ENCODE results near the gene TUBGCP4.

DNA sequence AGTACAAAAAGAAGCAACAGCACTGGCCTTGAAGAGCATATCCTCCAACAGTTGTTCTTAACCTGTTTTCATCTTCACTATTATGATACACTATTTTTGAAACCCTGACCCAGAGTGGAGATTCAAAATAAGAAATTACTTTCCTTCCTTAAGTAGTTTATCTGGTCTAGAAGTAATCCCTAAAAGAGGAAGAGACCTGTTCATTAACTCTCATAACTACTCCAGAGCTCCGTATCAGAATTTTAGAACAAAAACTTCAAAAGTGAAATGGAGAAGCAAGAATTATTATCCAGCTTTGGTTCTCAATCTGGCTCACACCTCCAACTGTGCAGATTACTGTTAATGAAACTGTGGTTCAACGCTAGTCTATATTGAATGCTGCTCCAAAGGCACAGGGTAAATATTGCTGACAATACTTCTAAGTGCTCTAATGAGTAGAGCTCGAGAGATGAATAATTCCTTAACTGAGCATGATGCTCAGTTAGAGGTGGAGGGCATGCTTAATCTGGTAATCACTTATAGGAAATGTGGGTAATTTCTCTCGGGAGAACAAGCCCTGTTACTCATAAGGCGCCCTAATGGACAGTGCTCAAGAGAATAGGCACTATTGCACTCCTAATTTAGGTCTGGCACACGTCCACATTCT lies 45.7 kb upstream of the TUBGCP4 start:
- TF ChIP-seq, protein P1, sequence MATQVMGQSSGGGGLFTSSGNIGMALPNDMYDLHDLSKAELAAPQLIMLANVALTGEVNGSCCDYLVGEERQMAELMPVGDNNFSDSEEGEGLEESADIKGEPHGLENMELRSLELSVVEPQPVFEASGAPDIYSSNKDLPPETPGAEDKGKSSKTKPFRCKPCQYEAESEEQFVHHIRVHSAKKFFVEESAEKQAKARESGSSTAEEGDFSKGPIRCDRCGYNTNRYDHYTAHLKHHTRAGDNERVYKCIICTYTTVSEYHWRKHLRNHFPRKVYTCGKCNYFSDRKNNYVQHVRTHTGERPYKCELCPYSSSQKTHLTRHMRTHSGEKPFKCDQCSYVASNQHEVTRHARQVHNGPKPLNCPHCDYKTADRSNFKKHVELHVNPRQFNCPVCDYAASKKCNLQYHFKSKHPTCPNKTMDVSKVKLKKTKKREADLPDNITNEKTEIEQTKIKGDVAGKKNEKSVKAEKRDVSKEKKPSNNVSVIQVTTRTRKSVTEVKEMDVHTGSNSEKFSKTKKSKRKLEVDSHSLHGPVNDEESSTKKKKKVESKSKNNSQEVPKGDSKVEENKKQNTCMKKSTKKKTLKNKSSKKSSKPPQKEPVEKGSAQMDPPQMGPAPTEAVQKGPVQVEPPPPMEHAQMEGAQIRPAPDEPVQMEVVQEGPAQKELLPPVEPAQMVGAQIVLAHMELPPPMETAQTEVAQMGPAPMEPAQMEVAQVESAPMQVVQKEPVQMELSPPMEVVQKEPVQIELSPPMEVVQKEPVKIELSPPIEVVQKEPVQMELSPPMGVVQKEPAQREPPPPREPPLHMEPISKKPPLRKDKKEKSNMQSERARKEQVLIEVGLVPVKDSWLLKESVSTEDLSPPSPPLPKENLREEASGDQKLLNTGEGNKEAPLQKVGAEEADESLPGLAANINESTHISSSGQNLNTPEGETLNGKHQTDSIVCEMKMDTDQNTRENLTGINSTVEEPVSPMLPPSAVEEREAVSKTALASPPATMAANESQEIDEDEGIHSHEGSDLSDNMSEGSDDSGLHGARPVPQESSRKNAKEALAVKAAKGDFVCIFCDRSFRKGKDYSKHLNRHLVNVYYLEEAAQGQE (IDR thresholded peaks at IDR 0.05; ENCODE audit: insufficient replicate concordance, low read depth), result no peak
- TF ChIP-seq, protein P2, sequence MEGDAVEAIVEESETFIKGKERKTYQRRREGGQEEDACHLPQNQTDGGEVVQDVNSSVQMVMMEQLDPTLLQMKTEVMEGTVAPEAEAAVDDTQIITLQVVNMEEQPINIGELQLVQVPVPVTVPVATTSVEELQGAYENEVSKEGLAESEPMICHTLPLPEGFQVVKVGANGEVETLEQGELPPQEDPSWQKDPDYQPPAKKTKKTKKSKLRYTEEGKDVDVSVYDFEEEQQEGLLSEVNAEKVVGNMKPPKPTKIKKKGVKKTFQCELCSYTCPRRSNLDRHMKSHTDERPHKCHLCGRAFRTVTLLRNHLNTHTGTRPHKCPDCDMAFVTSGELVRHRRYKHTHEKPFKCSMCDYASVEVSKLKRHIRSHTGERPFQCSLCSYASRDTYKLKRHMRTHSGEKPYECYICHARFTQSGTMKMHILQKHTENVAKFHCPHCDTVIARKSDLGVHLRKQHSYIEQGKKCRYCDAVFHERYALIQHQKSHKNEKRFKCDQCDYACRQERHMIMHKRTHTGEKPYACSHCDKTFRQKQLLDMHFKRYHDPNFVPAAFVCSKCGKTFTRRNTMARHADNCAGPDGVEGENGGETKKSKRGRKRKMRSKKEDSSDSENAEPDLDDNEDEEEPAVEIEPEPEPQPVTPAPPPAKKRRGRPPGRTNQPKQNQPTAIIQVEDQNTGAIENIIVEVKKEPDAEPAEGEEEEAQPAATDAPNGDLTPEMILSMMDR (IDR thresholded peaks at IDR 0.05; ENCODE audit: insufficient read depth, low read length), result no peak
- TF ChIP-seq GABPA (IDR thresholded peaks at IDR 0.05; ENCODE audit: low read depth), result no peak
- TF ChIP-seq POLR2AphosphoS5 (IDR thresholded peaks at IDR 0.05; ENCODE audit: low read depth), result no peak

All from HL-60 (cell line).